PFSK-1 (cell line): ENCODE data around the gene ZFHX3.

ENCODE experiments used
- FOXP2 ChIP-seq: optimal IDR thresholded peaks from 2 replicates; pipeline ENCODE3; 2011; ENCODE audit warnings: borderline replicate concordance, control low read depth, inconsistent platforms; ENCODE audit not compliant: insufficient read depth; ENCODE audit errors: extremely low read length, extremely low read depth
- POLR2AphosphoS5 ChIP-seq: IDR thresholded peaks from 2 replicates; pipeline ENCODE4 v1.6.1; 2012; ENCODE audit warnings: low read depth, mild to moderate bottlenecking, control low read depth, low read length, moderate library complexity
- REST ChIP-seq, 2 experiments: IDR thresholded peaks; 2 replicates each; pipeline versions ENCODE4 v1.6.1 to v1.8.0; 2011 to 2012; ENCODE audit warnings: low read depth in 2 of 2, low read length in 2 of 2, control low read depth in 1 of 2, inconsistent platforms in 1 of 2, mild to moderate bottlenecking in 1 of 2, moderate library complexity in 1 of 2; ENCODE audit not compliant: insufficient read depth in 1 of 2
- SIN3A ChIP-seq: IDR thresholded peaks from 2 replicates; pipeline ENCODE4 v1.6.1; 2012; ENCODE audit warnings: mild to moderate bottlenecking, low read length, moderate library complexity, borderline replicate concordance; ENCODE audit not compliant: insufficient read depth
- TAF1 ChIP-seq: IDR thresholded peaks from 2 replicates; pipeline ENCODE4 v1.6.1; 2012; ENCODE audit warnings: low read length, control low read depth, borderline replicate concordance; ENCODE audit not compliant: insufficient read depth

Gene ZFHX3

GRCh38 chr16:73094371-73094770, 46.4 kb upstream of the ZFHX3 start:
- no peak for TF ChIP-seq FOXP2
- TF ChIP-seq POLR2AphosphoS5 = no peak
- TF ChIP-seq SIN3A = no peak
- TF ChIP-seq REST (IDR thresholded peaks at IDR 0.05; ENCODE audit: insufficient read depth in 1 of 2, low read depth in 2 of 2, low read length in 2 of 2) = no peak
- no peak for TF ChIP-seq TAF1

DNA sequence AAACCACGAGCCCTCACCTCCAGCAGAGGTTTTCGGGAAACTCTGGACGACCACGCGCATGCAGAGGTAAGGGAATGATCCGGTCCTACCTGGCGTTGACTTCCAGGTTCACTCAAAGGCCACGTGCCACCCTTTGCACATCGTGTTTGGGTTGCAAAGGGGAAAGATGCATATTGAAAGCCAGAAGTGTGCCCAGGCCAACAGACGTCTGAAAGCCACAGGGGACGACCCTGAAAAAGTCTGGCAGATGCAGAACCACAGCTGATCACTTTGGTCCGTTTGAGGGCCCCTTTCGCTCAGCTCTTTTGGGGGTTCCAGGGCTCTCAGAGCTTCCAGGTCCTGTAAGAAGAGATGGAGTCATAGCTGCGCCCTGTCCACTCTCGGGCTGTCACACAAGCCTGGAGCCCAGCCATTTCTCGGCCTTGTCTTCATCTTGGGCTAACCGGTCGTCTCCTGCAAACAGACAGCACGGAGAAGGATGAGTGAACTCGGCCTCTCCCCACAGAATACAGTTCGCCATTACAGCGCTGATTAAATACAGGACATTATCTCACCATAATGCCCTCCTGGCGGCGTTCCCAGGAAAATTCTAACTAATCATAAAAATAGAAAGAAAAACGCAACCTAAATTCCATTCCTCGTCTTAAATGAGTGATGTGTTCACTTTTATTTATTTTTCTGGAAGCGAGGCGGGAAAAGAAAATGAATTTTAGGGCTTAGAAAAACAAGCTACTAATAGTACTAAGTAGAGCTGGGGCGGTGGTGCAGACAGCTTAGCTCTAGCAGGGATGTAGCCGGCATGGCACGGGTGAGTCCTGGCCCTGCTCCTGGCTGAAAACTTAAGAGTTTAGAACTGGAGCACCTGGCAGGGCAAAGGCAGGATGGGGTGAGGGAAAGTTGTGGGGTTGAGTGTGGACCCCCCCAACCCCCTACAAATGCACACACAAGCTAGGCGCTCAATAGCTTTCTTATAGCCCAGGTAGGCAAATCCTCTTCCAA, 45.5 kb upstream of the ZFHX3 start:
- no peak for TF ChIP-seq SIN3A
- TF ChIP-seq TAF1 = no peak
- TF ChIP-seq REST (IDR thresholded peaks at IDR 0.05; ENCODE audit: insufficient read depth in 1 of 2, low read depth in 2 of 2, low read length in 2 of 2) = no peak
- no peak for TF ChIP-seq POLR2AphosphoS5
- TF ChIP-seq FOXP2 = no peak

- no peak for TF ChIP-seq TAF1
- no peak for TF ChIP-seq REST (IDR thresholded peaks at IDR 0.05; ENCODE audit: insufficient read depth in 1 of 2, low read depth in 2 of 2, low read length in 2 of 2)
- TF ChIP-seq SIN3A = no peak
- TF ChIP-seq POLR2AphosphoS5 = no peak
- no peak for TF ChIP-seq FOXP2
Observed at GRCh38 chr16:73092236-73092781, 44.4 kb upstream of the ZFHX3 start.

- no peak for TF ChIP-seq FOXP2
- TF ChIP-seq POLR2AphosphoS5 = no peak
- TF ChIP-seq REST (IDR thresholded peaks at IDR 0.05; ENCODE audit: insufficient read depth in 1 of 2, low read depth in 2 of 2, low read length in 2 of 2) = no peak
- no peak for TF ChIP-seq SIN3A
- TF ChIP-seq TAF1 = no peak
Observed at GRCh38 chr16:73091174-73091573, 43.2 kb upstream of the ZFHX3 start.
